ENCODE measurements around the gene TTLL8. TPM values are rescaled to one million over a fixed set of nuclear protein-coding genes. Genes with fewer than 3 reads are reported as not detected.

TTLL8 gene
- total RNA-seq, 1 donor from 2014 or later = not detected

- no peak for DNase-seq (ENCODE audit: low read depth)
- no peak overlapping the region for H3K4me3 ChIP-seq (ENCODE audit: low read depth, low read length)
- peaks cover 57% of the 10 kb centered on the region for H3K27me3 ChIP-seq (ENCODE audit: control insufficient read depth, insufficient read depth, low read length)
- no peak for TF ChIP-seq CTCF (IDR thresholded peaks at IDR 0.05; ENCODE audit: insufficient read depth, low read length, poor library complexity, severe bottlenecking)
- H3K36me3 ChIP-seq (ENCODE audit: control insufficient read depth, insufficient read depth, low read length) = no peaks in the 10 kb centered on the region
Measured at GRCh38 chr22:50059881-50060262, 1.8 kb upstream of the TTLL8 start.

GRCh38 chr22:50058906-50059880, 1.1 kb upstream of the TTLL8 start:
- no peak for TF ChIP-seq CTCF (IDR thresholded peaks at IDR 0.05; ENCODE audit: insufficient read depth, low read length, poor library complexity, severe bottlenecking)
- peaks cover 52% of the 10 kb centered on the region for H3K27me3 ChIP-seq (ENCODE audit: control insufficient read depth, insufficient read depth, low read length)
- no peaks in the 10 kb centered on the region for H3K36me3 ChIP-seq (ENCODE audit: control insufficient read depth, insufficient read depth, low read length)
- DNase-seq (ENCODE audit: low read depth) = no peak
- no peak overlapping the region for H3K4me3 ChIP-seq (ENCODE audit: low read depth, low read length)

GRCh38 chr22:50057278-50058060, 629 bp downstream of the TTLL8 start:
- Histone ChIP-seq H3K4me3 (ENCODE audit: low read depth, low read length) (no peak overlapping the region), H3K36me3 (ENCODE audit: control insufficient read depth, insufficient read depth, low read length) (no peaks in the 10 kb centered on the region), H3K27me3 (ENCODE audit: control insufficient read depth, insufficient read depth, low read length) (peaks cover 49% of the 10 kb centered on the region)
- TF ChIP-seq CTCF (IDR thresholded peaks at IDR 0.05; ENCODE audit: insufficient read depth, low read length, poor library complexity, severe bottlenecking) = no peak
- no peak for DNase-seq (ENCODE audit: low read depth)

GRCh38 chr22:50056214-50056972, 1.7 kb downstream of the TTLL8 start:
- no peak for TF ChIP-seq CTCF (IDR thresholded peaks at IDR 0.05; ENCODE audit: insufficient read depth, low read length, poor library complexity, severe bottlenecking)
- Histone ChIP-seq H3K4me3 (ENCODE audit: low read depth, low read length) (no peak overlapping the region), H3K36me3 (ENCODE audit: control insufficient read depth, insufficient read depth, low read length) (no peaks in the 10 kb centered on the region), H3K27me3 (ENCODE audit: control insufficient read depth, insufficient read depth, low read length) (peaks cover 40% of the 10 kb centered on the region)
- DNase-seq (ENCODE audit: low read depth) = no peak

- TF ChIP-seq CTCF (IDR thresholded peaks at IDR 0.05; ENCODE audit: insufficient read depth, low read length, poor library complexity, severe bottlenecking) = no peak
- Histone ChIP-seq H3K27me3 (ENCODE audit: control insufficient read depth, insufficient read depth, low read length) (peaks cover 24% of the 10 kb centered on the region), H3K4me3 (ENCODE audit: low read depth, low read length) (no peak overlapping the region), H3K36me3 (ENCODE audit: control insufficient read depth, insufficient read depth, low read length) (no peaks in the 10 kb centered on the region)
- no peak for DNase-seq (ENCODE audit: low read depth)
Measured at GRCh38 chr22:50053861-50054260, 4.2 kb downstream of the TTLL8 start.
